ES-I3 (cell line): Measurements from ENCODE around the gene SLC44A1.

Experiments used
- H3K36me3 ChIP-seq: 2 replicates; pipeline ENCODE4 v1.6.1; 2013; ENCODE audit warnings: mild to moderate bottlenecking, low read length, control low read depth, moderate library complexity; ENCODE audit not compliant: insufficient read depth
- H3K4me1 ChIP-seq: 2 replicates; pipeline ENCODE4 v1.6.1; 2013; ENCODE audit warnings: mild to moderate bottlenecking, control low read depth, low read length; ENCODE audit not compliant: insufficient read depth
- H3K9ac ChIP-seq: 2 replicates; pipeline ENCODE4 v1.6.1; 2013; ENCODE audit warnings: low read depth, mild to moderate bottlenecking, low read length, moderate library complexity
- H3K9me3 ChIP-seq: 2 replicates; pipeline ENCODE4 v1.6.1; 2013; ENCODE audit warnings: mild to moderate bottlenecking, low read length, moderate library complexity; ENCODE audit not compliant: control insufficient read depth, insufficient read depth

The SLC44A1 gene

DNA sequence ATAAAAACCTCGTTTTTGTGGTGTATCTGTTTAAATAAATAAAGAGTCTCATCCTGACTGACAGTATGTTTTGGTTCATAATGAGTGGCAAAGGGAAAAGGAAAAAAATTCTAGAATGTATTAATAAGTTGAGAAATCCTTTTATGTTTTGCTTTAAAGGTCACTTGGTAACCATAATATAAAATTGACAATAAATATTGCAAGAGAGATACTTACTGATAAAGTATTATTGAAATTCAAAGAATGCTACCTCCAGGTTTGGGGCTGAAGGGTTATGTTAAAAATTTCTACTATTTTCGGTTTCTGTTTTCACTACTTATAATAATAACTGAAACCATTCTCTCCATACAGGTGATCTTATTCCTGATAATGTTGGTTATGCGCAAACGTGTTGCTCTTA lies 118.0 kb downstream of the SLC44A1 start:
- Histone ChIP-seq H3K9ac (no peak overlapping the region), H3K36me3 (0 out of 2 replicates have a peak, but pooled peaks cover 1% of the 10 kb centered on the region), H3K9me3 (no peaks in the 10 kb centered on the region), H3K4me1 (peaks cover 4% of the 10 kb centered on the region; the same call in 1 of the 2 replicates)

GRCh38 chr9:105363837-105364236 lies 119.4 kb downstream of the SLC44A1 start:
- H3K36me3 ChIP-seq = 0 out of 2 replicates have a peak, but pooled peaks cover 2% of the 10 kb centered on the region
- H3K4me1 ChIP-seq = peaks cover 4% of the 10 kb centered on the region; the same call in 1 of the 2 replicates
- no peak overlapping the region for H3K9ac ChIP-seq
- no peaks in the 10 kb centered on the region for H3K9me3 ChIP-seq

- Histone ChIP-seq H3K9ac (no peak overlapping the region), H3K9me3 (no peaks in the 10 kb centered on the region), H3K4me1 (peaks cover 4% of the 10 kb centered on the region; the same call in 1 of the 2 replicates), H3K36me3 (peaks cover 2% of the 10 kb centered on the region; the same call in 1 of the 2 replicates)
Observed at GRCh38 chr9:105369911-105370310, 125.5 kb downstream of the SLC44A1 start.

GRCh38 chr9:105373723-105374122 lies 129.3 kb downstream of the SLC44A1 start:
- Histone ChIP-seq H3K36me3 (no peaks in the 10 kb centered on the region; the same call in 1 of the 2 replicates), H3K4me1 (no peaks in the 10 kb centered on the region), H3K9me3 (no peaks in the 10 kb centered on the region), H3K9ac (no peak overlapping the region)

DNA sequence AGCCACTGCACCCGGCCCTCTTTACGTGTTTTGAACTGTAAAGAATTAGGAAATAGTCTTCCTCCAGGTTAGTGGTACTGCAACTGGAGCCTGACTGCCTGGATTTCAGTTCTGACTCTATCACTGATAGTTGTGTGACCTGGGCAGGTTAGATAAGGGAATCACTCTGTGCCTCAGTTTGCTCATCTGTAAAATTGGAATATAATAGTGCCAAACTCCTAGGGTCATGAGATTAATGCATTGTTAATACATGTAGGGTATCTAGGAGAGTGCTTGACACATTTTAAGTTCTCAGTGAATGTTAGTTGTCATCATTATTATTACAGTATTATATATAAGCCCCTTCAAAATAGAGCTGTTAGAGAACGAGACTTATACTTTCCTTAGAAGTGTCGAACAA lies 130.9 kb downstream of the SLC44A1 start:
- Histone ChIP-seq H3K9ac (no peak overlapping the region), H3K4me1 (no peaks in the 10 kb centered on the region), H3K36me3 (no peaks in the 10 kb centered on the region), H3K9me3 (no peaks in the 10 kb centered on the region)

GRCh38 chr9:105376893-105377292 lies 132.4 kb downstream of the SLC44A1 start:
- Histone ChIP-seq H3K9ac (no peak overlapping the region), H3K9me3 (no peaks in the 10 kb centered on the region), H3K36me3 (no peaks in the 10 kb centered on the region), H3K4me1 (no peaks in the 10 kb centered on the region)

- Histone ChIP-seq H3K36me3 (no peaks in the 10 kb centered on the region), H3K9ac (no peak overlapping the region), H3K4me1 (no peaks in the 10 kb centered on the region), H3K9me3 (no peaks in the 10 kb centered on the region)
Observed at GRCh38 chr9:105385381-105385985, 141.0 kb downstream of the SLC44A1 start.

DNA sequence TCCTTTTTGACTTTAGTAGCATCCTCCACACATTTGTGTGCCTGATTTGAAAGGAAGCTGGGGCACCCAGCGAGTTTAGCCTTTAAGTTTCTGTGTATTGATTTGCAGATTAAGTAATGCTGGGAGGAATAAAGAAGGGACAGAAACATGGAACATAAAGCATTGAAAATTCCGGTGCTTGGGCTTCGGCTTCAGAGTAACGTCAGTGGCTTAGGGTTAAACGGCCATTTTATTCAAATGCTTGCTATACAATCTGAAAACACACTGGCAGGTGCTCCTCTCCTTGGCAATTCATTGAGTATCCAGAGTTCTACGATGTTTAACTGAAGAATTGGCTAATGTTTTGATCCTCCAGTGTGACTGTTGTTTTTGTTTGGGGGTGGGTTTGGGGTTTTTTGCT lies 145.3 kb downstream of the SLC44A1 start:
- Histone ChIP-seq H3K9me3 (no peaks in the 10 kb centered on the region), H3K36me3 (no peaks in the 10 kb centered on the region), H3K9ac (no peak overlapping the region), H3K4me1 (peaks cover 3% of the 10 kb centered on the region; the same call in 1 of the 2 replicates)

DNA sequence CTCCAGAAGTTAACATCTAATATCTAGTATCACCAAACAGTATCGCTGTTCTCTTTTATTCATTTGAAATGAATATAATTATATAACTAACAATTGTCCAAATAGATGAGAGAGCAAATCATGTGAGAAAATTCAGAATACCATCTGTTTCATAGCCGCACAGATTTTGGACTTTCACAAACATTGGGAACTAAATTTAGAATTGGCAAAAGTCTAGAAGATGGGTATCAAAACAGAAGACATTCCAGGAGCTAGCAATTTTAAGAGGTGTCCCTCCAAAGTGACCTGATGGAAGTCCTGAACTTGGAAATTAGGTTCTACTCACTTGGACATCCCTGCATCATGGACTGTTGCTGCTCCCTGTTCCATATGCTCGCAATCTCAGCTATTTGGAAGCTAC lies 146.4 kb downstream of the SLC44A1 start:
- peaks cover 6% of the 10 kb centered on the region; the same call in 1 of the 2 replicates for H3K4me1 ChIP-seq

DNA sequence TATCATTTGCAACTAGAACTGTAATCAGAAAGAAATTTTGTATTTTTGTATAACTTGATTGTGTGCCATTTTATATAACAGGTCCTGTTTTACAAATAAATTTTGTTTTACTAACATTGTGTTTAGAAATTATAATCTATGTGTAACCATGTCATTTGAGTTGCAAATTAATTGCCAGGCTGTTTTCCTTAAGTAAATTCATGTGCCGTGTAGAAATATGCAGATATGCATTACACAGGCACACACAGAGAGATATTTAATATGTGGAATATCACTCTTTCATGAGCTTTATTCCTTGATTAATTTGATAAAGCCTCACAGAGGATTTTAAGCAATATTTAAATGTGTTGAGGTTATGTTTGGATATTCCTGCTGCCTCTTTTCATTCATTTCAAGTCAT lies 146.8 kb downstream of the SLC44A1 start:
- no peaks in the 10 kb centered on the region for H3K9me3 ChIP-seq
- peaks cover 6% of the 10 kb centered on the region; the same call in 1 of the 2 replicates for H3K4me1 ChIP-seq

More for the DNA sequence above, 146.4 kb downstream of the SLC44A1 start:
- Histone ChIP-seq H3K36me3 (no peaks in the 10 kb centered on the region), H3K9me3 (no peaks in the 10 kb centered on the region), H3K9ac (no peak overlapping the region)

GRCh38 chr9:105392531-105392930 lies 148.1 kb downstream of the SLC44A1 start:
- no peaks in the 10 kb centered on the region for H3K36me3 ChIP-seq
- peaks cover 6% of the 10 kb centered on the region; the same call in 1 of the 2 replicates for H3K4me1 ChIP-seq
- no peaks in the 10 kb centered on the region for H3K9me3 ChIP-seq
- H3K9ac ChIP-seq = no peak overlapping the region

More for the DNA sequence above, 146.8 kb downstream of the SLC44A1 start:
- no peaks in the 10 kb centered on the region for H3K36me3 ChIP-seq
- H3K9ac ChIP-seq = no peak overlapping the region

- Histone ChIP-seq H3K9ac (no peak overlapping the region), H3K4me1 (peaks cover 6% of the 10 kb centered on the region; the same call in 1 of the 2 replicates)
Observed at GRCh38 chr9:105393576-105394344, 149.3 kb downstream of the SLC44A1 start.

GRCh38 chr9:105396441-105396840 lies 152.0 kb downstream of the SLC44A1 start:
- peaks cover 6% of the 10 kb centered on the region; the same call in 1 of the 2 replicates for H3K4me1 ChIP-seq

More at GRCh38 chr9:105393576-105394344, 149.3 kb downstream of the SLC44A1 start:
- Histone ChIP-seq H3K36me3 (no peaks in the 10 kb centered on the region), H3K9me3 (no peaks in the 10 kb centered on the region)

GRCh38 chr9:105396901-105397300 lies 152.4 kb downstream of the SLC44A1 start:
- H3K9me3 ChIP-seq = no peaks in the 10 kb centered on the region
- no peak overlapping the region for H3K9ac ChIP-seq
- no peaks in the 10 kb centered on the region for H3K36me3 ChIP-seq
- H3K4me1 ChIP-seq = peaks cover 10% of the 10 kb centered on the region

More at GRCh38 chr9:105396441-105396840, 152.0 kb downstream of the SLC44A1 start:
- Histone ChIP-seq H3K36me3 (no peaks in the 10 kb centered on the region), H3K9ac (no peak overlapping the region), H3K9me3 (no peaks in the 10 kb centered on the region)

- Histone ChIP-seq H3K4me1 (peaks cover 22% of the 10 kb centered on the region), H3K9ac (no peak overlapping the region), H3K9me3 (no peaks in the 10 kb centered on the region), H3K36me3 (no peaks in the 10 kb centered on the region)
Observed at GRCh38 chr9:105399117-105399516, 154.7 kb downstream of the SLC44A1 start.
